Keratinocyte (primary cell): ENCODE data around the gene C16orf90. TPM values are rescaled to one million over a fixed set of nuclear protein-coding genes. Genes with fewer than 3 reads are reported as not detected.

ENCODE experiments used
- DNase-seq: peaks from one replicate; pipeline ENCODE4 v3.0.0-alpha.2; 2011; ENCODE audit warnings: low read depth, missing footprints, low spot score
- FAIRE-seq: peaks from 2 replicates; lab custom pipeline; 2011; peaks lifted over from hg19 to GRCh38; lab: Jason Lieb, UNC
- H2AFZ ChIP-seq: 2 replicates; pipeline ENCODE4 v1.6.0; 2012; ENCODE audit warnings: low read length, control low read depth, inconsistent platforms; ENCODE audit not compliant: control insufficient read depth
- H3K27ac ChIP-seq: 2 replicates; pipeline ENCODE4 v1.5.1; 2011; ENCODE audit warnings: low read length; ENCODE audit not compliant: control insufficient read depth, insufficient read depth
- H3K27me3 ChIP-seq: 3 replicates; pipeline ENCODE4 v1.6.0; 2011; ENCODE audit warnings: low read length; ENCODE audit not compliant: control insufficient read depth, insufficient read depth; ENCODE audit errors: extremely low read depth
- H3K36me3 ChIP-seq, 2 experiments: 2 replicates in 1 of 2; 3 replicates in 1 of 2; pipeline ENCODE4 v1.5.1; 2011; ENCODE audit warnings: low read length in 2 of 2, mild to moderate bottlenecking in 1 of 2; ENCODE audit not compliant: control insufficient read depth in 2 of 2, insufficient read depth in 2 of 2; ENCODE audit errors: extremely low read depth in 1 of 2
- H3K4me1 ChIP-seq: 3 replicates; pipeline ENCODE4 v1.5.1; 2011; ENCODE audit warnings: low read length; ENCODE audit not compliant: control insufficient read depth, insufficient read depth; ENCODE audit errors: extremely low read depth
- H3K4me2 ChIP-seq: 3 replicates; pipeline ENCODE4 v1.6.0; 2011; ENCODE audit warnings: low read depth, low read length; ENCODE audit not compliant: control insufficient read depth, insufficient read depth; ENCODE audit errors: extremely low read depth
- H3K4me3 ChIP-seq, 3 experiments: fragments of 200-600 bp in 1 of 3; sonication (generic) in 1 of 3; 2 replicates in 2 of 3; 3 replicates in 1 of 3; pipeline ENCODE4 v1.5.1; 2011 to 2016; ENCODE audit warnings: low read length in 3 of 3, mild to moderate bottlenecking in 3 of 3, control low read depth in 2 of 3, inconsistent platforms in 1 of 3, low read depth in 1 of 3, mixed read lengths in 1 of 3, mixed run types in 1 of 3, moderate library complexity in 1 of 3; ENCODE audit not compliant: control insufficient read depth in 2 of 3, insufficient read depth in 2 of 3; ENCODE audit errors: extremely low read depth in 1 of 3
- H3K79me2 ChIP-seq: 2 replicates; pipeline ENCODE4 v1.6.0; 2012; ENCODE audit warnings: low read length; ENCODE audit not compliant: control insufficient read depth, insufficient read depth
- H3K9ac ChIP-seq: 3 replicates; pipeline ENCODE4 v1.6.0; 2011; ENCODE audit warnings: low read length; ENCODE audit not compliant: control insufficient read depth, insufficient read depth; ENCODE audit errors: extremely low read depth
- H3K9me1 ChIP-seq: 3 replicates; pipeline ENCODE4 v1.6.0; 2011; ENCODE audit warnings: low read length; ENCODE audit not compliant: control insufficient read depth, insufficient read depth; ENCODE audit errors: extremely low read depth
- H3K9me3 ChIP-seq: 2 replicates; pipeline ENCODE4 v1.5.1; 2012; ENCODE audit warnings: low read depth, low read length; ENCODE audit not compliant: control insufficient read depth
- H4K20me1 ChIP-seq: 3 replicates; pipeline ENCODE4 v1.6.0; 2011; ENCODE audit warnings: low read length; ENCODE audit not compliant: control insufficient read depth, insufficient read depth; ENCODE audit errors: extremely low read depth
- CTCF ChIP-seq, 3 experiments: IDR thresholded peaks in 1 of 3; conservative IDR thresholded peaks in 1 of 3; optimal IDR thresholded peaks in 1 of 3; 2 replicates in 2 of 3; 3 replicates in 1 of 3; pipeline versions ENCODE3 to v1.5.1; 2011; ENCODE audit warnings: low read length in 3 of 3, mild to moderate bottlenecking in 3 of 3, moderate library complexity in 2 of 3, control low read depth in 1 of 3, inconsistent platforms in 1 of 3; ENCODE audit not compliant: insufficient read depth in 2 of 3; ENCODE audit errors: extremely low read depth in 1 of 3
- EZH2 ChIP-seq: IDR thresholded peaks from one replicate; pipeline ENCODE4 v1.6.1; 2012; ENCODE audit warnings: inconsistent platforms, mild to moderate bottlenecking, low read length, moderate library complexity
- dilution Hi-C: fragments of 300-500 bp; cut with MboI; formaldehyde crosslinking; loops from one replicate; pipeline ENCODE4 v1.7.0; 2020; ENCODE audit warnings: low sequenced_read_pairs; ENCODE audit not compliant: extremely low pct_ligation_motif_present
- polyA minus RNA-seq, 3 experiments: library from RNA; depleted of rRNA, polyadenylated mRNA; stranded (reverse); fragments of >200 nt; gene quantifications; 1 replicate in 1 of 3; 2 replicates in 1 of 3; 3 replicates in 1 of 3; pipeline ENCODE4 v1.2.3, GENCODE V29; 2011
- polyA plus RNA-seq, 5 experiments: library from polyadenylated mRNA; depleted of rRNA in 3 of 5; stranded (reverse) in 3 of 5; stranded (forward) in 1 of 5; unstranded in 1 of 5; fragments of >200 nt; gene quantifications; 1 replicate in 1 of 5; 2 replicates in 3 of 5; 3 replicates in 1 of 5; pipeline versions ENCODE4 v1.2.1 to v1.2.3, GENCODE V29; 2011 to 2012; ENCODE audit warnings: missing spikeins in 2 of 5, low read depth in 1 of 5, low replicate concordance in 1 of 5

Gene C16orf90
- polyA plus RNA-seq (not detected in 3 replicates), polyA minus RNA-seq (not detected in 3 replicates)
- polyA plus RNA-seq (2011; ENCODE audit: low read depth): not detected
- polyA plus RNA-seq (2011; cell fraction: cytosol; rRNA removed): not detected in 2 replicates
- not detected in 2 replicates for polyA plus RNA-seq (2011; cell fraction: nucleus; rRNA removed)
- polyA plus RNA-seq (2012; ENCODE audit: low replicate concordance): not detected in 2 replicates
- not detected for polyA minus RNA-seq (2011; cell fraction: cytosol; rRNA and poly(A)+ RNA removed)
- not detected in 2 replicates for polyA minus RNA-seq (2011; cell fraction: nucleus; rRNA and poly(A)+ RNA removed)

GRCh38 chr16:3495176-3495575 is at the start of gene C16orf90:
TSS of gene C16orf90 (minus strand) at chr16:3495489. CDS start at chr16:3495421, 68 bp downstream.
- Histone ChIP-seq H3K4me1 (no peaks in the 10 kb centered on the region), H3K4me3 (no peak within 1 kb of the TSS), H3K9me1 (no peaks in the 10 kb centered on the region), H3K9me3 (no peaks in the 10 kb centered on the region), H3K79me2 (no peaks in the 10 kb centered on the region), H3K4me2 (no peak within 1 kb of the TSS), H2AFZ (no peak within 1 kb of the TSS), H3K27ac (no peak within 1 kb of the TSS), H3K9ac (no peak within 1 kb of the TSS), H4K20me1 (no peaks in the 10 kb centered on the region), H3K27me3 (no peaks in the 10 kb centered on the region), H3K36me3 (no peaks in the 10 kb centered on the region)
- dilution Hi-C loops: no loop called here
- TF ChIP-seq EZH2 (no peak), CTCF (optimal IDR thresholded peaks at IDR 0.05 in 1 of 3, IDR thresholded peaks at IDR 0.05 in 1 of 3, conservative IDR thresholded peaks at IDR 0.05 in 1 of 3; ENCODE audit: extremely low read depth in 1 of 3, insufficient read depth in 2 of 3, low read length in 3 of 3) (no peak)
- FAIRE-seq (no peak), DNase-seq (no peak)

GRCh38 chr16:3542601-3543373 is 47.5 kb upstream of the C16orf90 start:
- H3K27ac ChIP-seq: no peak overlapping the region
- no peak overlapping the region for H2AFZ ChIP-seq
- no peak overlapping the region for H3K9ac ChIP-seq
- no peak for FAIRE-seq
- no peak for DNase-seq
- no peaks in the 10 kb centered on the region for H3K27me3 ChIP-seq
- H3K79me2 ChIP-seq: no peaks in the 10 kb centered on the region
- H3K4me1 ChIP-seq: no peaks in the 10 kb centered on the region
- no peaks in the 10 kb centered on the region for H3K9me1 ChIP-seq
- no peak overlapping the region for H3K4me2 ChIP-seq
- no peaks in the 10 kb centered on the region for H3K9me3 ChIP-seq
- dilution Hi-C loops: no loop called here
- no peak overlapping the region for H3K4me3 ChIP-seq
- H3K36me3 ChIP-seq: peaks cover 0 to 6% of the 10 kb centered on the region in 2 experiments
- TF ChIP-seq CTCF (optimal IDR thresholded peaks at IDR 0.05 in 1 of 3, IDR thresholded peaks at IDR 0.05 in 1 of 3, conservative IDR thresholded peaks at IDR 0.05 in 1 of 3; ENCODE audit: extremely low read depth in 1 of 3, insufficient read depth in 2 of 3, low read length in 3 of 3) (no peak), EZH2 (no peak)
- no peaks in the 10 kb centered on the region for H4K20me1 ChIP-seq
